ENCODE results near the gene CBLN3.

CBLN3 gene

DNA sequence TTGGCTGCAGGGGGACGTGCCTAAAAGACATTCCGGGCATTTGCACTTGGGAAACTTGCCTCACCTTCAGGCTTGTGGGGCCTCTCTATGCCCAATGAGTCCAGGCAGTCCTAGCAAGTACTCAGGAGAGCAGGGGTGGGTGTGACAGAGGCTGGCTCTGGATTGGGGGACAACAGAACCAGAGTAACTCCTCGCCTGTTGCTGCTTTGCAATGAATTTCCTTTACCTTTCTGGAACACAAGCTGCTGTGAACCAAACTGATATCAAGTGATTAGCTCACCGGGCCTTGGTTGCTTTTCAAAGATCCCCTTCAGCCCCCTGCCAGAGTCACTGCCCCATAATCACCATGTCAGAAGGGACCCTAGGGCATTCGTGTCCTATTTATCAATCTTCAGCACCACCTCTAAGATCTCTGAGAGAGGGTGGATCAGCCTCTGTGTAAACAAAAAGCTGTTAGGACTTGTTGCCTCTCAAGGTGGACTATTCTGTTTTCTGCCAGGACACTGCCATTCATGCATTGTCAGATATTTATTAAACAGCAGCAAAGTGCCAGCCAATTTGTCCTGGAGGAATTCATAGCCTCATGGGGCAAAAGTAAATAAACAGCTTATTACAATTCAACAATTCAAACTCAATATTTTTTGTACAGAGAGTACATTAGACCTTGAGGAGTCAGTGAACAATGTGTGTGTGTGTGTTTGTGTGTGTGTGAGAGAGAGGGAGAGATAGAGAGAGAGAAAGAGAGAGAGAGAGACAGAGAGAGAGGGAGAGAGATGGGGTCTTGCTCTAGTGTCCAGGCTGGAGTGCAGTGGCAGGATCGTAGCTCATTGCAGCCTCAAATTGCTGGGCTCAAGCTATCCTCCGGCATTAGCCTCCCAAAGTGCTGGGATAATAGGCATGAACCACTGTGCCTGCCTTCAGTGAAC lies 50.2 kb downstream of the CBLN3 start:
- no peak for DNase-seq

DNA sequence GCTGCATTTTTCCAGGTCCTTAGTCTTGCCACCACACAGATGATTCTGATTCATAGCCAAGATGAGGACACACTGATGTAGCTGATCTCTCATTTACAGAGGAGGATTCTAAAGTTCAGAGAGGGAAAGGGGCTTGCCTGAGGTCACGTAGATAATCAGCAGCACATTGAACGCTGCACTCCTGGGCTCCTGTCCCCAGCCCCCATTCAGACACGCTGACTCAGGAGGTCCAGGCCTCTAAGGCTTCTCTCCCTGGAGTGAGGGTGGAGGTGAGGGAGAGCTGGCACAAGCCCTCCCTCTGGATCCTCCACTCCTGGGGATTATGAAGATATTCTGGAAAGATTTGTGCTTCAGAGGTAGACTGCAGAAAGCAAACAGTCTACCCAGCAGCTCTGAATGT lies 51.1 kb downstream of the CBLN3 start:
- DNase-seq: no peak

DNA sequence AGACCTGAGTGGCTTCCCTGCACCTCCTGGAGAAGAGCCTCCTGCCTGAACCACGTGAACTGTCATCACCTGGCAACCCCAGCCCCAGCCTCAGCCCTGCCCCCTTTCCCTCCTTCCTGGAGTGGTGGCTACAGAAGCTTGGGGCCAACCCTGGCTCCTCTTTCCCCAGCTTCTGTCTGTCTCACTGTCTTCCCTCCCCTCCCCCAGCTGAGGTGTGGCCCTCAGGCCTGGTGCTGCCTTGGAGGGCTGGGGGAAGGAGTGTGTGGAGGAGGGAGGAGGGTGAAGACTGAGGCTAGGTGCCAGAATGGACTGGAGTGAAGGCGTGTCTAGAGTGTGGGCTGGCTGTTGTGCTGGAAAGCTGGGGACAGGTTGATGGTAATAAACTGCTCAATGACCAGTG lies 51.8 kb downstream of the CBLN3 start:
- DNase-seq: no peak

DNA sequence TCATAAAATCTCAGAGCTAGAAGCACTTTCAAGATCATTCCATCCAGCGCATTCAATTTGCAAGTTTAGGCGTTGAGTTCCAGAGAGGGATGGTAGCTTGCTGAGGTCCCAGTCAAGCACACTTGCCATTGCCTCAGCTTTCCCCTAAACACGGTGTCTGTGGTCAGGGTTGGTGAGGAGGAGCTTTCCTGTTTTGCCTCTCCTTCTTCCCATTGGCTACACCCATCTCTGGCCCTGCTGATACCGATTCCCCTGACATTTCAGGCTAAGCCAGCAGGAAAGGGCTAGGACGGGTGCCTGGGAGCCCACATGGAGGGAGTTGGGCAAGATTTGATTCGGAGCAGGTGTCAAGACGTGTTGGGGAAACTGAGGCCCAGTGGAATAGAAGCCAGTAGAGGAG lies 52.3 kb downstream of the CBLN3 start:
- no peak for DNase-seq

Data from GOT3 (cell line).